ENCODE data around the gene ING5.

ING5 gene

DNA sequence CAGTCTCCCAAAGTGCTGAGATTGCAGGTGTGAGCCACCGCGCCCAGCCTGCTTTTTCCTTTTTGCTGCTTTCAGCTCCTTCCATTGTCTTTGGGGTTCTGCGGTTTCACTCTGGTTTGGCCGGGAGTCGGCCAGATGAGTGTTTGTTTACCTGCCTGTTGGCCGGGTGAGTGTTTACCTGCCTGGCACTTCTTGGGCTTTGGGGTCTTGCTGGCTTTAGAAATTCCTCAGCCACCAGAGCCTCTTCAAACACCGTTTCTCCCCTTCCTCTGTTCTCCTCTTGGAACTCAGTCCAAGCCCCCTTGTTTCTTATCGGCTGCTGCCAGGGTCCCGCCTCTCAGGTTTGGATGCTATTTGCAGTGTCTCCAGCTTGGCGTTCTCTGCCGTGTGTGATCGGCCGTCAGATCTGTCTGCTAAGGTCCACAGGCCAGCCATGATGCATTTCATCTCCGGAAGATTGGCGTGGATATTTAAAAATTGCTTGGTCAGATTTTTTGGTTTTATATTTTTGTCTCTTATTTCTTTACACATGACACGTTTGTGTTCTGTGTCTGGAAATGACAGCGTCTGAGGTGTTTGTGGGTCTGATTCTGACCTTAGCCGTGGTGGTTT is 60.6 kb downstream of the ING5 start:
- H3F3A ChIP-seq (ENCODE audit: insufficient read depth, low read length): no peaks in the 10 kb centered on the region
- H3K27ac ChIP-seq (ENCODE audit: low read depth, low read length, poor library complexity, severe bottlenecking): no peak overlapping the region
- H2AFZ ChIP-seq (ENCODE audit: low read length): no peak overlapping the region
- H3K27me3 ChIP-seq (ENCODE audit: insufficient read depth, low read length): no peaks in the 10 kb centered on the region
- no peak overlapping the region for H3K4me2 ChIP-seq (ENCODE audit: low read length)
- H3K9me2 ChIP-seq (ENCODE audit: low read depth, low read length): no peaks in the 10 kb centered on the region
- H4K20me1 ChIP-seq (ENCODE audit: insufficient read depth, low read length): no peaks in the 10 kb centered on the region
- H3K4me1 ChIP-seq (ENCODE audit: insufficient read depth, low read length, severe bottlenecking): no peaks in the 10 kb centered on the region
- peaks cover 24% of the 10 kb centered on the region for H3K36me3 ChIP-seq (ENCODE audit: insufficient read depth, low read length)
- no peaks in the 10 kb centered on the region for H3K9me3 ChIP-seq (ENCODE audit: low read length)
- H3K9ac ChIP-seq (ENCODE audit: low read length): no peak overlapping the region
- no peaks in the 10 kb centered on the region for H3K79me2 ChIP-seq (ENCODE audit: insufficient read depth, low read length)
- H3K4me3 ChIP-seq (ENCODE audit: low read depth, low read length, poor library complexity, severe bottlenecking): no peak overlapping the region
- TF ChIP-seq, protein P1, sequence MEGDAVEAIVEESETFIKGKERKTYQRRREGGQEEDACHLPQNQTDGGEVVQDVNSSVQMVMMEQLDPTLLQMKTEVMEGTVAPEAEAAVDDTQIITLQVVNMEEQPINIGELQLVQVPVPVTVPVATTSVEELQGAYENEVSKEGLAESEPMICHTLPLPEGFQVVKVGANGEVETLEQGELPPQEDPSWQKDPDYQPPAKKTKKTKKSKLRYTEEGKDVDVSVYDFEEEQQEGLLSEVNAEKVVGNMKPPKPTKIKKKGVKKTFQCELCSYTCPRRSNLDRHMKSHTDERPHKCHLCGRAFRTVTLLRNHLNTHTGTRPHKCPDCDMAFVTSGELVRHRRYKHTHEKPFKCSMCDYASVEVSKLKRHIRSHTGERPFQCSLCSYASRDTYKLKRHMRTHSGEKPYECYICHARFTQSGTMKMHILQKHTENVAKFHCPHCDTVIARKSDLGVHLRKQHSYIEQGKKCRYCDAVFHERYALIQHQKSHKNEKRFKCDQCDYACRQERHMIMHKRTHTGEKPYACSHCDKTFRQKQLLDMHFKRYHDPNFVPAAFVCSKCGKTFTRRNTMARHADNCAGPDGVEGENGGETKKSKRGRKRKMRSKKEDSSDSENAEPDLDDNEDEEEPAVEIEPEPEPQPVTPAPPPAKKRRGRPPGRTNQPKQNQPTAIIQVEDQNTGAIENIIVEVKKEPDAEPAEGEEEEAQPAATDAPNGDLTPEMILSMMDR (IDR thresholded peaks at IDR 0.05; ENCODE audit: low read length): no peak
- no peak for TF ChIP-seq EZH2 (IDR thresholded peaks at IDR 0.05; ENCODE audit: borderline replicate concordance, low read length)

DNA sequence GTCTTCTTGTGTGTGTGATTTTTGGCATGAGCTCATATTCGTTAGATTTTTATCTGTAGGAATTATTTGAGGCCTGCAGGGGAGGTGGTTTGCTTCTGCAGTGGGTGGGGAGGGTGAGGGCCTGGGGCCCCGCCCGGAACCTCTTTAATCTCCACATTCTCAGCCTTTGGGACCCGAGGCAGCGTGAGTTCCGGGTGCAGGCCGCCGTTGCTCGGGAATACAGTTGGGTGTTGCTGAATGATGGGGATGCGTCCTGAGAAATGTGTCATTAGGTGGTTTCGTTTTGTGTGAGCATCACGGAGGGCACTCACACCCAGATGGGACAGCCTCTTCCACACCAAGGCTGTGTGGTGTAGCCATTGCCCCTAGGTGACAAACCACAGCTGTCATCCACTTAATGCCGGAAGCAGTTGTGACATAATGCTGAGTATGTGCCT is 61.1 kb downstream of the ING5 start:
- Histone ChIP-seq H4K20me1 (ENCODE audit: insufficient read depth, low read length) (no peaks in the 10 kb centered on the region), H3K27me3 (ENCODE audit: insufficient read depth, low read length) (no peaks in the 10 kb centered on the region), H3K27ac (ENCODE audit: low read depth, low read length, poor library complexity, severe bottlenecking) (no peak overlapping the region), H3K79me2 (ENCODE audit: insufficient read depth, low read length) (no peaks in the 10 kb centered on the region), H3F3A (ENCODE audit: insufficient read depth, low read length) (no peaks in the 10 kb centered on the region), H3K36me3 (ENCODE audit: insufficient read depth, low read length) (peaks cover 24% of the 10 kb centered on the region), H3K4me3 (ENCODE audit: low read depth, low read length, poor library complexity, severe bottlenecking) (no peak overlapping the region), H3K9me3 (ENCODE audit: low read length) (no peaks in the 10 kb centered on the region), H2AFZ (ENCODE audit: low read length) (no peak overlapping the region), H3K9ac (ENCODE audit: low read length) (no peak overlapping the region), H3K4me1 (ENCODE audit: insufficient read depth, low read length, severe bottlenecking) (no peaks in the 10 kb centered on the region), H3K4me2 (ENCODE audit: low read length) (no peak overlapping the region), H3K9me2 (ENCODE audit: low read depth, low read length) (no peaks in the 10 kb centered on the region)
- TF ChIP-seq, protein P1 (IDR thresholded peaks at IDR 0.05; ENCODE audit: low read length): no peak
- TF ChIP-seq EZH2 (IDR thresholded peaks at IDR 0.05; ENCODE audit: borderline replicate concordance, low read length): no peak

DNA sequence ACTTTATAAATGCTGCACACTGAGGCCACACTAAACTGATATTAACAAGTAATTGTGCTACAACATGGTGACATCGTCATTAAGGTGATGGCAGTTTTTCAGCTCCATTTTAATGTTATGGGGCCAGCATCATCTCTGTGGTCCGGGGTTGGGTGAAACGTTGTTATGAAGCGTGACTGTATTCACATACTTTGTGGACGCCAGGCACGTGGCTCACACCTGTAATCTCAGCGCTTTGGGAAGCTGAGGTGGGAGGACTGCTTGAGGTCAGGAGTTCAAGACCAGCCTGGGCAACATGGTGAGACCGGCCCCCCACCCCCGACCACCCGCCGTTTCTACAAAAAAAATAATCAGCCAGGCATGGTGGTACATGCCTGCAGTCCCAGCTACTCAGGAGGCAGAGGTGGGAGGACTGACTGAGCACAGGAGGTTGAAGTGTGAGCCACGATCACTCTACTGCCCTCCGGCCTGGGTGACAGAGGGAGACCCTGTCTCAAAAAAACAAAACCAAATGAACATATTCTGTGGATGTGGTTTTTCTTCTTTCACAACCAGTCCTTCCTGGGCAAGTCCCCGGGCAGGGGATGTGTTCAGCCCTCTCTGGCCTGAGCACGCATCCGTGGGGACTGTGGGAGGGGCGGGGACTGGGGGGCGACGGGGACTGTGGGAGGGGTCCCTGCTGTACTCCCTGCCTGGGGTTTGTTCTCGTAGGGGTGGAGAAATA is 61.9 kb downstream of the ING5 start:
- H3K79me2 ChIP-seq (ENCODE audit: insufficient read depth, low read length): no peaks in the 10 kb centered on the region
- no peaks in the 10 kb centered on the region for H3F3A ChIP-seq (ENCODE audit: insufficient read depth, low read length)
- H3K4me1 ChIP-seq (ENCODE audit: insufficient read depth, low read length, severe bottlenecking): no peaks in the 10 kb centered on the region
- H3K4me2 ChIP-seq (ENCODE audit: low read length): no peak overlapping the region
- H3K27me3 ChIP-seq (ENCODE audit: insufficient read depth, low read length): no peaks in the 10 kb centered on the region
- peaks cover 23% of the 10 kb centered on the region for H3K36me3 ChIP-seq (ENCODE audit: insufficient read depth, low read length)
- no peaks in the 10 kb centered on the region for H3K9me2 ChIP-seq (ENCODE audit: low read depth, low read length)
- no peak overlapping the region for H3K4me3 ChIP-seq (ENCODE audit: low read depth, low read length, poor library complexity, severe bottlenecking)
- TF ChIP-seq EZH2 (IDR thresholded peaks at IDR 0.05; ENCODE audit: borderline replicate concordance, low read length): no peak
- TF ChIP-seq, protein P1 (IDR thresholded peaks at IDR 0.05; ENCODE audit: low read length): no peak
- H3K9ac ChIP-seq (ENCODE audit: low read length): no peak overlapping the region
- H2AFZ ChIP-seq (ENCODE audit: low read length): no peak overlapping the region
- no peaks in the 10 kb centered on the region for H4K20me1 ChIP-seq (ENCODE audit: insufficient read depth, low read length)
- H3K9me3 ChIP-seq (ENCODE audit: low read length): no peaks in the 10 kb centered on the region
- H3K27ac ChIP-seq (ENCODE audit: low read depth, low read length, poor library complexity, severe bottlenecking): no peak overlapping the region
